ENCODE measurements around the gene CEP112.

GRCh38 chr17:66185862-66186261, 6.1 kb downstream of the CEP112 start:
- TF ChIP-seq POLR2AphosphoS5 (IDR thresholded peaks at IDR 0.05; ENCODE audit: low read depth, low read length): no peak
- TF ChIP-seq POLR2A (IDR thresholded peaks at IDR 0.05; ENCODE audit: insufficient read depth in 1 of 2, low read depth in 2 of 2, low read length in 2 of 2): no peak
- no peak for TF ChIP-seq ATF3 (CRISPR knock-in tag; IDR thresholded peaks at IDR 0.05)
- TF ChIP-seq MTF1 (CRISPR knock-in tag; IDR thresholded peaks at IDR 0.05): no peak
- TF ChIP-seq EHMT2 (IDR thresholded peaks at IDR 0.05; ENCODE audit: borderline replicate concordance, low read depth, low read length): no peak
- TF ChIP-seq TAF1 (CRISPR knock-in tag; IDR thresholded peaks at IDR 0.05): no peak
- TF ChIP-seq ZNF614 (CRISPR knock-in tag; IDR thresholded peaks at IDR 0.05; ENCODE audit: borderline replicate concordance): no peak
- no peak for TF ChIP-seq ZNF253 (CRISPR knock-in tag; IDR thresholded peaks at IDR 0.05; ENCODE audit: borderline replicate concordance)
- TF ChIP-seq ZSCAN30 (CRISPR knock-in tag; IDR thresholded peaks at IDR 0.05): no peak
- TF ChIP-seq ARNTL (CRISPR knock-in tag; IDR thresholded peaks at IDR 0.05): no peak
- no peak for TF ChIP-seq SALL1 (CRISPR knock-in tag; IDR thresholded peaks at IDR 0.05)
- TF ChIP-seq ETV6 (CRISPR knock-in tag; conservative IDR thresholded peaks at IDR 0.05): no peak
- no peak for TF ChIP-seq ZNF513 (CRISPR knock-in tag; conservative IDR thresholded peaks at IDR 0.05)
- TF ChIP-seq ZBTB43 (CRISPR knock-in tag; conservative IDR thresholded peaks at IDR 0.05): no peak

All from HepG2 (cell line).